Osteocyte (in vitro differentiated cells): Measurements from ENCODE around the gene PERP. TPM values are rescaled to one million over a fixed set of nuclear protein-coding genes. Genes with fewer than 3 reads are reported as not detected.

ENCODE experiments used
- DNase-seq: peaks from one replicate; pipeline ENCODE4 v3.0.0; 2021; ENCODE audit warnings: mixed read lengths; ENCODE audit not compliant: unreplicated experiment; ENCODE audit errors: extremely low spot score
- H3K27ac Mint-ChIP-seq: one replicate; pipeline ENCODE4 v1.8.0; 2021; ENCODE audit warnings: mild to moderate bottlenecking, mixed read lengths; ENCODE audit not compliant: unreplicated experiment
- H3K27me3 Mint-ChIP-seq: one replicate; pipeline ENCODE4 v1.8.0; 2021; ENCODE audit warnings: mixed read lengths; ENCODE audit not compliant: unreplicated experiment
- H3K36me3 Mint-ChIP-seq: one replicate; pipeline ENCODE4 v1.8.0; 2021; ENCODE audit warnings: mixed read lengths; ENCODE audit not compliant: unreplicated experiment
- H3K4me1 Mint-ChIP-seq: one replicate; pipeline ENCODE4 v1.8.0; 2021; ENCODE audit warnings: mixed read lengths; ENCODE audit not compliant: unreplicated experiment
- H3K4me3 Mint-ChIP-seq: one replicate; pipeline ENCODE4 v1.8.0; 2021; ENCODE audit warnings: mild to moderate bottlenecking, moderate library complexity, mixed read lengths; ENCODE audit not compliant: unreplicated experiment
- H3K9me3 Mint-ChIP-seq: one replicate; pipeline ENCODE4 v1.8.0; 2021; ENCODE audit warnings: mixed read lengths; ENCODE audit not compliant: unreplicated experiment
- CTCF ChIP-seq: fragments of 200-600 bp; sonication (generic); IDR thresholded peaks from 2 replicates; pipeline ENCODE4 v1.5.0; 2021; ENCODE audit warnings: antibody characterized with exemption, mild to moderate bottlenecking, moderate library complexity
- total RNA-seq: library from RNA; stranded (reverse); gene quantifications from 2 replicates; pipeline ENCODE4 v1.2.1, GENCODE V29; 2021

PERP gene
- total RNA-seq, 1 donor from 2014 or later, result 26.0 TPM

GRCh38 chr6:138105446-138105845, 1.8 kb downstream of the PERP start:
- Mint-ChIP-seq H3K36me3 (peaks cover 2% of the 10 kb centered on the region), H3K4me3 (peak overlapping the region; percentile 88), H3K27me3 (peaks cover 4% of the 10 kb centered on the region), H3K27ac (no peak overlapping the region), H3K9me3 (no peaks in the 10 kb centered on the region), H3K4me1 (peaks cover 29% of the 10 kb centered on the region)
- no peak for DNase-seq
- TF ChIP-seq CTCF, result no peak

GRCh38 chr6:138104618-138105213, 2.5 kb downstream of the PERP start:
- Mint-ChIP-seq H3K27ac (no peak overlapping the region), H3K4me1 (peaks cover 31% of the 10 kb centered on the region)
- DNase-seq, result no peak

GRCh38 chr6:138103871-138104270, 3.3 kb downstream of the PERP start:
- peaks cover 28% of the 10 kb centered on the region for H3K4me1 Mint-ChIP-seq
- no peak for DNase-seq
- peaks cover 4% of the 10 kb centered on the region for H3K27me3 Mint-ChIP-seq
- H3K4me3 Mint-ChIP-seq, result no peak overlapping the region
- H3K27ac Mint-ChIP-seq, result no peak overlapping the region
- peaks cover 2% of the 10 kb centered on the region for H3K36me3 Mint-ChIP-seq
- H3K9me3 Mint-ChIP-seq, result no peaks in the 10 kb centered on the region
- TF ChIP-seq CTCF, result no peak

More at GRCh38 chr6:138104618-138105213, 2.5 kb downstream of the PERP start:
- TF ChIP-seq CTCF, result no peak
- H3K9me3 Mint-ChIP-seq, result no peaks in the 10 kb centered on the region
- no peak overlapping the region for H3K4me3 Mint-ChIP-seq
- H3K36me3 Mint-ChIP-seq, result peaks cover 2% of the 10 kb centered on the region
- H3K27me3 Mint-ChIP-seq, result peaks cover 4% of the 10 kb centered on the region

- H3K36me3 Mint-ChIP-seq, result peaks cover 11% of the 10 kb centered on the region
- no peaks in the 10 kb centered on the region for H3K9me3 Mint-ChIP-seq
- DNase-seq, result no peak
- no peak overlapping the region for H3K27ac Mint-ChIP-seq
- H3K27me3 Mint-ChIP-seq, result no peaks in the 10 kb centered on the region
- no peak for TF ChIP-seq CTCF
- peaks cover 21% of the 10 kb centered on the region for H3K4me1 Mint-ChIP-seq
- H3K4me3 Mint-ChIP-seq, result no peak overlapping the region
Observed at GRCh38 chr6:138101946-138102731, 5.1 kb downstream of the PERP start.

- no peak overlapping the region for H3K27ac Mint-ChIP-seq
- peaks cover 7% of the 10 kb centered on the region for H3K4me1 Mint-ChIP-seq
- H3K4me3 Mint-ChIP-seq, result no peak overlapping the region
- DNase-seq, result no peak
- H3K36me3 Mint-ChIP-seq, result peaks cover 22% of the 10 kb centered on the region
- TF ChIP-seq CTCF, result no peak
- H3K27me3 Mint-ChIP-seq, result no peaks in the 10 kb centered on the region
- no peaks in the 10 kb centered on the region for H3K9me3 Mint-ChIP-seq
Observed at GRCh38 chr6:138099832-138100231, 7.4 kb downstream of the PERP start.
